Peyer's patch (tissue), 4 donors: ENCODE data around the gene SHCBP1L.

ENCODE experiments used
- CTCF ChIP-seq, 6 experiments: fragments of 450-650 bp in 4 of 6; fragments of 200-600 bp in 2 of 6; sonication (generic) in 1 of 6; IDR thresholded peaks; one replicate each; pipeline ENCODE4 v1.5.1; 2017 to 2019; ENCODE audit warnings: antibody characterized with exemption in 6 of 6, mild to moderate bottlenecking in 3 of 6, moderate library complexity in 1 of 6
- POLR2A ChIP-seq, 2 donors: fragments of 450-650 bp; IDR thresholded peaks; one replicate each; pipeline ENCODE4 v1.5.1; 2017; ENCODE audit warnings: antibody characterized with exemption in 2 of 2, mild to moderate bottlenecking in 2 of 2, moderate library complexity in 2 of 2

GRCh38 chr1:182905321-182905720, 47.6 kb downstream of the SHCBP1L start:
- TF ChIP-seq POLR2A (IDR thresholded peaks at IDR 0.05) (no peak), CTCF (IDR thresholded peaks at IDR 0.05) (no peak)
